Measurements from ENCODE around the gene PCARE. TPM values are rescaled to one million over a fixed set of nuclear protein-coding genes. Genes with fewer than 3 reads are reported as not detected.

The PCARE gene
- not detected in 2 replicates for total RNA-seq

DNA sequence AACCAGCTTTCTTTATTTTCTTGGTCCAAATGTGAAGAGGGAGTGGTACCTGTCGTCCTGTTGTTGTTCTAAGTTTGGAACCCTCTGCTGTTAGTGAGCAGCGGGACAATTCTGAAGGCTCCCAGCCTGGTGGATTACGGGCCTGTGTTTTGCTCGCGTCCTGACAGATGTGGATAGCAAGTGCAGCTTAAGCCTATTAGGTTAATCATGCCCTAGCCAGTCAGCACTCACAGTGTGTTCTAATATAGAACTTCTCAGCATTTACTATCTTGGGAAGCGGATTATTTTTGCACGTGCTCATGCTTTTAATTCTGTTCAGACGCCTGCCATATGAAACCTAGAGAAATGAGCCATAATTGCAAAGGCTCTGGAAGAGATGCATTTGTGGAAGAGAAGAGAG lies at the start of gene PCARE:
Gene PCARE (minus strand): TSS at position 113 of the 400 bp plus-strand sequence. CDS start 262 bp downstream, outside the sequence.

DNA sequence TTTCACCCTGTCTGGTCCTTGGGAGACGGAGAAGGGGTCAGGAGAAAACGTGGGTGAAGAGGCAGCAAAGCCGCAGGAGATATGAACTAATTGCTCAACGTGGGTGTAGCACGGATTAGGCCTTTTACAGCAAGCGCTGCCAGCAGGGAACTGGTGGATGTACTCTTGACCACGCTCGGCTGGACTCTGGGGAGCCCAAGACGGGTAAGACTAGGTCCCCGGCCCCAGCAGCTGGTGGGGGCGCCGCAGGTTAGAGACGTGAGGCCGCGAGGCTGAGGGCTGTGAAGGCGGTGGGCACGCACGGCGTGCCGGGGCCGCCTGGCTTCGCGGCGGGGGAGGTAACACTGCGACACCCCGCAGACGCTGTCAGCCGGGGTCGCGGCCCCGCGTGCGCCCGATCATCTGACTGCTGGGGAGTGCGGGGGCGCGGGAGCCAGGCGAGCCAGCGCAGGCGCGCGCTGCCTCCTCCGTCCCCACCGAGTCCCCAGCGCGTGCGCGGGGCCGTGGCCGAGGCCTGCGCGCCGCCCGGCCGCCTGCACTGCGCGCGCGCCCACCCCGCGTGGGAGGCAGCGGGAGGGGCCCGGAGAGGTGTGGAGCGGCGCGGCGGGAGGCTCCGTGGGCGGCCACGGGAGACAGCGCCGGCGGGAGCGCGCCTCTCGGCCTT lies 40.8 kb upstream of the PCARE start, which contains the start of gene CLIP4:
Gene CLIP4 (plus strand): TSS at position 470 of the 664 bp plus-strand sequence. CDS start 5,974 bp downstream, outside the sequence.

Other genes starting within 250 kb of the PCARE start
- 7.6 and 11.1 TPM in 2 replicates for gene TRMT61B, start 204.2 kb downstream of the PCARE start, total RNA-seq
- 35.5 and 39.4 TPM in 2 replicates for gene WDR43, start 179.9 kb downstream of the PCARE start, total RNA-seq
- gene TOGARAM2, start 93.2 kb downstream of the PCARE start, total RNA-seq, result under 0.01 TPM in 1 of 2 replicates, not detected in the other
- 14.7 and 18.0 TPM in 2 replicates for gene CLIP4, start 40.9 kb upstream of the PCARE start, total RNA-seq

All from bronchus fibroblast of lung (primary cell).